BLaER1 treated with 17β-estradiol and CSF1 and Interleukin-3, amounts not matched to agents 10 nM and 100 nM (cell line): ENCODE data around the gene TPK1.
"Not testable (repeated sequence)": the region's sequence is repeated elsewhere in the genome, so short reads cannot be mapped to it uniquely, and the experiment has no call there.

ENCODE experiments used
- H3K27ac ChIP-seq, 11 experiments: shearing (Covaris generic); formaldehyde crosslinking; 2 replicates each; pipeline ENCODE4 v1.8.1; 2022
- H3K27me3 ChIP-seq, 11 experiments: shearing (Covaris generic); formaldehyde crosslinking; 2 replicates each; pipeline ENCODE4 v1.8.1; 2022
- H3K36me3 ChIP-seq, 11 experiments: shearing (Covaris generic); formaldehyde crosslinking; 2 replicates each; pipeline ENCODE4 v1.8.1; 2022
- H3K4me1 ChIP-seq, 10 experiments: shearing (Covaris generic); formaldehyde crosslinking; 2 replicates each; pipeline ENCODE4 v1.8.1; 2022
- H3K4me2 ChIP-seq, 11 experiments: shearing (Covaris generic); formaldehyde crosslinking; 2 replicates each; pipeline ENCODE4 v1.8.1; 2022
- H3K4me3 ChIP-seq, 10 experiments: shearing (Covaris generic); formaldehyde crosslinking; 2 replicates each; pipeline ENCODE4 v1.8.1; 2022
- H3K9ac ChIP-seq, 11 experiments: shearing (Covaris generic); formaldehyde crosslinking; 2 replicates each; pipeline ENCODE4 v1.8.1; 2022
- H3K9me3 ChIP-seq, 11 experiments: shearing (Covaris generic); formaldehyde crosslinking; replicated peaks in 1 of 11; 2 replicates each; pipeline ENCODE4 v1.8.1; 2022
- H4K20me1 ChIP-seq, 11 experiments: shearing (Covaris generic); formaldehyde crosslinking; 2 replicates each; pipeline ENCODE4 v1.8.1; 2022
- Cebpa-rat ChIP-seq, 11 experiments: shearing (Covaris generic); IDR thresholded peaks; 2 replicates each; pipeline ENCODE4 v1.8.1; 2022

Gene TPK1

DNA sequence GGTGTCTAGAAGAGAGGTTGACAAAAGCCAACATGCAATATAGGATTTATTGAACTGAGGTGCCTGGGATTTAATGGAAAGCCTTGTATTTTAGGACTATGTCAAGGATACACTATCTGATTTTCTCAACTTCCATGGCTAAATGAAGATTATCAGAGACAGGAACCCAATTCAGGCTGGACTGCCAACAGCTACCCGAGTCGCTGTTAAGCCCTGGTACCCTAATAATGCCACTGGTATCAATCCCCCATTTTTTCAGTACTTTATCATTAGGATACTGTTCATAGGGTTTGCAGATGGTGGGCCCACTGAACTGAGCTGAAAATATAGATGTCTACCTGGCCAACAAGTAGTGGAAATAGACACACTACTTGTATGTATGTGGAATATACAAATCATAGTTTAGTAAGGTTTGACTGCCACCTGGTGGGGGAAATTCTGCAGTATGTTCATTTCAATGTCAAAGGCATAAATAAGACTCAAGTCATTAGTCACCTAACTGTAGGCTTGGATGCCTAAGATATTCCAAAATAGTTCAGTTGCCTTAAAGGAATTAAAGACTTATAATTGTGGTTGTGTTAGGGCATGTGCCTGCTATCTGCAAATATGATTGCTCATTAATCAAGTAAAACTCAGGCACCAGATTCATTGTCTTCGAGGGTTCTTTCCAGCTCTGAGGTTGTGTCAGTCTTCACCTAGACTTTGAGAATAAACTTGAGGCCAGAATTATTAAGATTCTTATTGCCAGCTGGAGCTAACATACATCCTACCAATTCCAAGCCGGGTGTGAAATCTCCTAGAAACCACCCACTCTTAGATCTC lies 398.3 kb downstream of the TPK1 start:
- no peaks in the 10 kb centered on the region for H3K36me3 ChIP-seq
- no peak overlapping the region for H3K4me3 ChIP-seq
- no peak for TF ChIP-seq Cebpa-rat (IDR thresholded peaks at IDR 0.05)
- no peak overlapping the region for H3K27ac ChIP-seq
- H3K4me2 ChIP-seq: no peak overlapping the region
- no peaks in the 10 kb centered on the region for H3K9me3 ChIP-seq
- H4K20me1 ChIP-seq: no peaks in the 10 kb centered on the region
- no peak overlapping the region for H3K9ac ChIP-seq
- H3K4me1 ChIP-seq: peaks cover 0 to 9% (median 0%) of the 10 kb centered on the region in 10 experiments; a peak in 2 of 20 replicates
- H3K27me3 ChIP-seq: no peaks in the 10 kb centered on the region

DNA sequence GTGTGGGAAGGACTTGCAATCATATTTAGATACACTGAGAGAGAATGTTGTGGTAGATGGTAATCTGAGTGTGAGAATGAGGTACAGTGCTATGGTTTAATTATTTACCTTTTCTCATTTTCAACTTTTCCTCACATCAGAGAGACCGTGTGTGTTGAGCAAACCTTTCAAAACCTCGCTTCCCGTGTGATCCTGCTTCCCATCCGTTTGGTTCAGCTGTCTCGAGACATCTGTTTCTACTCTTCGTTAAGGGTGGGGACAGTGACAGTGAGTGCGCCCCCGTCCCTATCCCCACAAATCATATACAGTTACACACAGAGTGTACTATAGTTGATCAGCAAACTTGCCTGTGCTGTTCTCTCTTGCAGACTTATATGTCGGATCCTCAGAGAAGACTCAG lies 399.4 kb downstream of the TPK1 start:
- Histone ChIP-seq H3K4me2 (no peak overlapping the region), H3K27me3 (no peaks in the 10 kb centered on the region), H3K4me1 (peaks cover 0 to 8% (median 0%) of the 10 kb centered on the region in 10 experiments; a peak in 2 of 20 replicates), H3K9ac (no peak overlapping the region), H4K20me1 (no peaks in the 10 kb centered on the region), H3K36me3 (no peaks in the 10 kb centered on the region), H3K4me3 (no peak overlapping the region), H3K9me3 (no peaks in the 10 kb centered on the region), H3K27ac (no peak overlapping the region)
- TF ChIP-seq Cebpa-rat (IDR thresholded peaks at IDR 0.05): no peak

DNA sequence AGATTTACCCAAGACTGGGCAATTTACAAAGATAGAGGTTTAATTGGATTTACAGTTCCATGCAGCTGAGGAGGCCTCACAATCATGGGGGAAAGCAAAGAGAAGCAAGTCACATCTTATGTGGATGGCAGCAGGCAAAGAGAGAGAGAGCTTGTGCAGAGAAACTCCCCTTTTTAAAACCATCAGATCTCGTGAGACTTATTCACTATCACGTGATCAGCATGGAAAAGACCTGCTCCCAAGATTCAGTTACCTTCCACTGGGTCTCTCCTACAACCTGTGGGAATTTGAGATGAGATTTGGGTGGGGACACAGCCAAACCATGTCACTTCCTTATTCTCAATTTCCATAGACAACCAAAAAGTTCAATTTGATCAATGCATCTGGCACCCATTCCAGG lies 407.4 kb downstream of the TPK1 start:
- Histone ChIP-seq H3K27me3 (no peaks in the 10 kb centered on the region), H3K36me3 (no peaks in the 10 kb centered on the region), H3K9ac (no peak overlapping the region), H3K4me2 (no peak overlapping the region), H3K4me1 (no peaks in the 10 kb centered on the region), H3K9me3 (peaks cover 44 to 59% (median 54%) of the 10 kb centered on the region in 11 experiments), H3K27ac (no peak overlapping the region), H3K4me3 (no peak overlapping the region), H4K20me1 (no peaks in the 10 kb centered on the region)
- TF ChIP-seq Cebpa-rat (IDR thresholded peaks at IDR 0.05): no peak

DNA sequence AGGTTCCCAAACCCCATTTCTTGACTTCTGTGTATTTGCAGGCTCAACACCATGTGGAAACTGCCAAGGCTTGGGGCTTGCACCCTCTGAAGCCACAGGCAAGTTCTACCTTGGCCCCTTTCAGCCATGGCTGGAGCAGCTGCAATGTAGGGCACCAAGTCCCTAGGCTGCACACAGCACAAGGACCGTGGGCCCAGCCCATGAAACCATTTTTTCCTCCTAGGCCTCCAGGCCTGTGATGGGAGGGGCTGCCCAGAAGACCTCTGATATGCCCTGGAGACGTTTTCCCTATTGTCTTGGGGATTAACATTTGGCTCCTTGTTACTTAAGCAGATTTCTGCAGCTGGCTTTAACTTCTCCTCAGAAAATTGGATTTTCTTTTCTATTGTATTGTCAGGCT lies 408.3 kb downstream of the TPK1 start:
- H3K4me3 ChIP-seq, H4K20me1 ChIP-seq, H3K27me3 ChIP-seq, H3K4me2 ChIP-seq, H3K4me1 ChIP-seq, H3K9ac ChIP-seq, H3K36me3 ChIP-seq, H3K27ac ChIP-seq: not testable (repeated sequence)
- H3K9me3 ChIP-seq: peaks cover 44 to 61% (median 54%) of the 10 kb centered on the region in 11 experiments

DNA sequence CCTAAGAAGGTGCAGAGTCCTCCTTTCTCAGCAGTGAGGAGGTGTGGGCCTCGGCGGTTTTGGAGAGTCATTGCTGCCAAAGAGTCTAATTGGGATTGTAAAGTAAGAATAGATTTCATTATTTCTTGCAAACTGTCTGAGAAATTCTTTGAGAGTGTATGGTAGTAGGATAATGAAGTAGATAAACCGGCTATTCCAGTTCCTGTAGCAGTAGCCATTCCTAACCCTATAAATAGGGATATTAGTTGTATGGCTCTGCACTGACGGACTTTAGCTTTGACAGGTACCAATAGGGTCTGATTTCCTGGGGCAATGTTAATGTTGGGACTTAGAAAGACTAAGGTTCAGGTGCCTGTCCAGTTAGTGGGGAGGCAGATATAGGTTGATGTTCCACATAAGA lies 416.9 kb downstream of the TPK1 start:
- not testable (repeated sequence) for H3K4me2 ChIP-seq, H3K27me3 ChIP-seq, H4K20me1 ChIP-seq, H3K9ac ChIP-seq, H3K27ac ChIP-seq, H3K36me3 ChIP-seq, H3K4me3 ChIP-seq
- peaks cover 0 to 12% (median 0%) of the 10 kb centered on the region in 10 experiments; a peak in 5 of 20 replicates for H3K4me1 ChIP-seq
- H3K9me3 ChIP-seq: peaks cover 5 to 24% (median 20%) of the 10 kb centered on the region in 11 experiments; a peak in 20 of 22 replicates

DNA sequence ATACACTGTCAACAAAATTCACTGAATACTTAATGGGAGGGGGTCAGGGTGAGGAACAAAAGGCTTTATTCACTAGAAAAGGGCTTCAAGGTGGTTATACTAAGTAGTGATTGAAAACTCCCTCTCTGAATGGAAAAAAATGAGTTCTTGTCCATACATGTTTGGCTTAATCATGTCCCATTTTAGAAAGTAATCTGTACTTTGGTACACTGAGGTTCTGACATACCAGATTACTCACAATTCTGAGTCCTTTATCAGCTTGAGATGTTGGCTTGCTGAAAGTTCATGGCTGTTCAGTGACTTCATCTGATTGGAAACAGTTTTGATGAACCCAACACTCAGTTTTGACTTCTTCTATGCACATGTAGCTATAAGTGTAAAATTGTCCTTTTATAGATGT lies 419.5 kb downstream of the TPK1 start:
- H4K20me1 ChIP-seq: no peaks in the 10 kb centered on the region
- no peak overlapping the region for H3K9ac ChIP-seq
- H3K27me3 ChIP-seq: no peaks in the 10 kb centered on the region
- no peak overlapping the region for H3K4me2 ChIP-seq
- H3K36me3 ChIP-seq: no peaks in the 10 kb centered on the region
- H3K4me3 ChIP-seq: no peak overlapping the region
- no peak overlapping the region for H3K27ac ChIP-seq
- no peak for TF ChIP-seq Cebpa-rat (IDR thresholded peaks at IDR 0.05)
- H3K4me1 ChIP-seq: peaks cover 0 to 12% (median 0%) of the 10 kb centered on the region in 10 experiments; a peak in 5 of 20 replicates
- H3K9me3 ChIP-seq: peaks cover 5 to 22% (median 14%) of the 10 kb centered on the region in 11 experiments; a peak in 20 of 22 replicates

DNA sequence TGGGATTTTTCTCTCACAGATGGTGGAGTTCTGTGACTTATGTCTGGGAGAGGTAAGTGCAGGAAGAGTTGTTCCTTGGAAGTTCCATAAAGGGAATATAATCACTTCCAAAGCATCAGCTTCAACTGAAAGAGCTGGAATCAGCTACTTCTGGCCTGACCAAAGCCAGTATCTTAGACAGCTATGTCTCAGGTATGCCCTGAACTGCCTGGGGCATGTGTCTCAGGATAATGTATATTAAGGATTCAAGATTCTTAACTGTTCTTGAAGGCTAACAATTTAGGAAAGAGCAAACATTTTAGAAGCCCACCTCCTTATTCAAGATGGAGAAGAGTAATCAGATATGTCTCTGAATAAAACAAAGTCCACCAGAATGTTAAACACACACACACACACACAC lies 420.0 kb downstream of the TPK1 start:
- H3K9me3 ChIP-seq: peaks cover 5 to 22% (median 14%) of the 10 kb centered on the region in 11 experiments; a peak in 20 of 22 replicates
- no peaks in the 10 kb centered on the region for H3K36me3 ChIP-seq
- TF ChIP-seq Cebpa-rat (IDR thresholded peaks at IDR 0.05): no peak
- no peak overlapping the region for H3K27ac ChIP-seq
- no peak overlapping the region for H3K4me2 ChIP-seq
- H3K9ac ChIP-seq: no peak overlapping the region
- H3K4me1 ChIP-seq: peaks cover 0 to 12% (median 0%) of the 10 kb centered on the region in 10 experiments; a peak in 5 of 20 replicates
- H3K4me3 ChIP-seq: no peak overlapping the region
- no peaks in the 10 kb centered on the region for H3K27me3 ChIP-seq
- no peaks in the 10 kb centered on the region for H4K20me1 ChIP-seq

DNA sequence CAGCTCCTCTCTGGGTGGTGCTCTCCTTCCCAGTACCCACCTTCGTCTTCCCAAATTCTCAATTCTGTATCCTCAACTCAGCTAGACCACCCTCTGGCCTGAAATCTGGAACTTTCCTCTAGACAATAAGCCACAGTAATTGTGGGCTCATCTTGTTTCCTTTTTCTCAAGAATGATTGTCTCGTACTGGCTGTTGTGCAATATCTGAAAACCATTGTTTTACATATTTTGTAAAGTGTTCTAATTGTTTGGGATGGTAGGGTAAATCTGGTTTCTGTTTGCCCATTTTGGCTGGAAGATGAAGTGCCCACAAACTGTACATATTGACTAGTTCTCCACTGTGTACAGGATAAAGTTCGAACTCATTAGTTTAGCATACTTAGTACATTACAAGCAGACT lies 421.0 kb downstream of the TPK1 start:
- Histone ChIP-seq H3K36me3 (no peaks in the 10 kb centered on the region), H3K9me3 (peaks cover 5 to 22% (median 14%) of the 10 kb centered on the region in 11 experiments; a peak in 20 of 22 replicates), H3K9ac (no peak overlapping the region), H3K27me3 (no peaks in the 10 kb centered on the region), H3K4me2 (peak overlapping the region in 3 of 11 experiments; percentile 15 to 40 (median 39); a peak in 6 of 22 replicates), H3K27ac (no peak overlapping the region), H3K4me1 (peaks cover 0 to 12% (median 0%) of the 10 kb centered on the region in 10 experiments; a peak in 5 of 20 replicates), H4K20me1 (no peaks in the 10 kb centered on the region), H3K4me3 (no peak overlapping the region)
- peak in 1 of 11 experiments; percentile 31; a peak in 2 of 22 replicates for TF ChIP-seq Cebpa-rat (IDR thresholded peaks at IDR 0.05)

DNA sequence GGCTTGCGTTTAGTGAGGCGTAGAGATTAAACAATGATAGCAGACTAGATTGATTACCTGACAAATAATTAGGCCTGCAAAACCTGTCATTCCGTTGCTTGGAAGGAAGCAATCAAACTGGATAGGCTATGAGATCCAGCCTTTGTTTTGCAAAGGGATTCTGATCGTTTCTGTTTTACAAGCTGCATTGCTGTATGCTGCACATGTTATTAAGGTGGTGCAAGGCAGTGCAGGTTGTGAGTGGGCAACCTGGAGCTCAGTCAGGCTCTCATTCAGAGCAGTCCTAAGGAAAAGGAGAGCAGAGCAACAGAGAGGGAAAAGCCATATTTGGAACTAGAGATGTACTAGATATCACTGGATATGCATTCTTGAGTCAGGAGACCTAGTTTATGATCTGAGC lies 425.4 kb downstream of the TPK1 start:
- H3K9ac ChIP-seq: no peak overlapping the region
- no peak overlapping the region for H3K4me2 ChIP-seq
- no peaks in the 10 kb centered on the region for H3K36me3 ChIP-seq
- H4K20me1 ChIP-seq: no peaks in the 10 kb centered on the region
- H3K4me1 ChIP-seq: peaks cover 0 to 11% (median 0%) of the 10 kb centered on the region in 10 experiments; a peak in 5 of 20 replicates
- H3K4me3 ChIP-seq: no peak overlapping the region
- no peak for TF ChIP-seq Cebpa-rat (IDR thresholded peaks at IDR 0.05)
- no peaks in the 10 kb centered on the region for H3K27me3 ChIP-seq
- H3K27ac ChIP-seq: no peak overlapping the region
- H3K9me3 ChIP-seq: no peaks in the 10 kb centered on the region

DNA sequence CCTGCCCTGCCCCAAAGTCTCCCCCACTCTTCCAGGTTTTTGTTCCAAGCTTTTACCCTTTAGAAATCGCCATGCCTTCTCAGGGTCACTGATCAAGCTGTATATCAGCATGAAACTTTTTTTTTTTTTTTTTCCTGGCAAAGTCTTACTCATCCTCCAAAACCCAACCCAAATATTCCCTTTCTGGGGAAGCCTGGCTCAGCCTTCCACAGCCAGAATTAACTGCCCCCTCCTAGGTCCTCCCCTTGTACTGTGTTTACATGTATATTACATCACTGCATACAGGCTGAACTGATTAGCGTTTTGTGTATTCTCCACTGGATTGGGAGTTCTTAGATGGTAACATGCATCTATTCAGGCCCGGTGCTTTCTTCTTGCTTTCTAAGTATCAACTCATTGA lies 427.7 kb downstream of the TPK1 start:
- no peaks in the 10 kb centered on the region for H3K36me3 ChIP-seq
- no peak overlapping the region for H3K27ac ChIP-seq
- H3K9me3 ChIP-seq: no peaks in the 10 kb centered on the region

More for the DNA sequence above, 427.7 kb downstream of the TPK1 start:
- H4K20me1 ChIP-seq: no peaks in the 10 kb centered on the region
- H3K9ac ChIP-seq: no peak overlapping the region
- no peak for TF ChIP-seq Cebpa-rat (IDR thresholded peaks at IDR 0.05)
- H3K27me3 ChIP-seq: no peaks in the 10 kb centered on the region
- no peak overlapping the region for H3K4me3 ChIP-seq
- no peak overlapping the region for H3K4me2 ChIP-seq
- H3K4me1 ChIP-seq: no peaks in the 10 kb centered on the region
